ENCODE data around the gene PCDH9. TPM values are rescaled to one million over a fixed set of nuclear protein-coding genes. Genes with fewer than 3 reads are reported as not detected.

Gene PCDH9
- total and polyA plus RNA-seq, 8 donors: 0.46 to 3.8 (median 1.5) TPM

GRCh38 chr13:66581675-66582074, 648.5 kb downstream of the PCDH9 start:
- no peak for ATAC-seq
- DNase-seq: no peak
- no peak for FAIRE-seq
- H3K27me3 ChIP-seq: no peaks in the 10 kb centered on the region
- H3K36me3 ChIP-seq: no peaks in the 10 kb centered on the region
- no peak overlapping the region for H3K4me3 ChIP-seq
- no peak overlapping the region for H3K27ac ChIP-seq
- WGBS, 2 donors: 57 to 71% methylated on average over 2 of the region's 2 CpGs
- no peaks in the 10 kb centered on the region for H3K4me1 ChIP-seq
- no peak for TF ChIP-seq CTCF (IDR thresholded peaks at IDR 0.05)
- no peaks in the 10 kb centered on the region for H3K9me3 ChIP-seq
- intact Hi-C loops (cut with DNase I): no loop called here

GRCh38 chr13:66578305-66578704, 651.8 kb downstream of the PCDH9 start:
- H3K4me3 ChIP-seq: no peak overlapping the region

GRCh38 chr13:66577358-66577757, 652.8 kb downstream of the PCDH9 start:
- Histone ChIP-seq H3K36me3 (no peaks in the 10 kb centered on the region), H3K27me3 (no peaks in the 10 kb centered on the region), H3K4me3 (no peak overlapping the region), H3K9me3 (no peaks in the 10 kb centered on the region), H3K27ac (no peak overlapping the region), H3K4me1 (no peaks in the 10 kb centered on the region)
- no peak for TF ChIP-seq CTCF (IDR thresholded peaks at IDR 0.05)
- intact Hi-C loops (cut with DNase I): no loop called here
- DNase-seq (no peak), ATAC-seq (no peak), FAIRE-seq (no peak)
- WGBS, 2 donors: 68 to 73% methylated on average over 2 of the region's 2 CpGs

More at GRCh38 chr13:66578305-66578704, 651.8 kb downstream of the PCDH9 start:
- FAIRE-seq: no peak
- no peak for DNase-seq
- ATAC-seq: no peak
- Histone ChIP-seq H3K36me3 (no peaks in the 10 kb centered on the region), H3K4me1 (no peaks in the 10 kb centered on the region), H3K27ac (no peak overlapping the region), H3K9me3 (no peaks in the 10 kb centered on the region), H3K27me3 (no peaks in the 10 kb centered on the region)
- 38 to 56% methylated on average over 2 of the region's 2 CpGs for WGBS, 2 donors
- TF ChIP-seq CTCF (IDR thresholded peaks at IDR 0.05): no peak
- intact Hi-C loops (cut with DNase I): no loop called here

GRCh38 chr13:66576381-66576780, 653.8 kb downstream of the PCDH9 start:
- Histone ChIP-seq H3K27me3 (no peaks in the 10 kb centered on the region), H3K4me3 (no peak overlapping the region), H3K27ac (no peak overlapping the region), H3K9me3 (no peaks in the 10 kb centered on the region), H3K36me3 (no peaks in the 10 kb centered on the region), H3K4me1 (no peaks in the 10 kb centered on the region)
- no peak for DNase-seq
- FAIRE-seq: no peak
- WGBS, 2 donors: 37 to 43% methylated on average over 1 of the region's 1 CpG
- intact Hi-C loops (cut with DNase I): no loop called here
- no peak for ATAC-seq
- TF ChIP-seq CTCF (IDR thresholded peaks at IDR 0.05): no peak

- Histone ChIP-seq H3K9me3 (no peaks in the 10 kb centered on the region), H3K27me3 (no peaks in the 10 kb centered on the region), H3K36me3 (no peaks in the 10 kb centered on the region), H3K4me3 (no peak overlapping the region), H3K27ac (no peak overlapping the region), H3K4me1 (no peaks in the 10 kb centered on the region)
- WGBS, 2 donors: 68 to 83% methylated on average over 6 of the region's 6 CpGs
- no peak for DNase-seq
- TF ChIP-seq CTCF (IDR thresholded peaks at IDR 0.05): no peak
- FAIRE-seq: no peak
- ATAC-seq: no peak
- intact Hi-C loops (cut with DNase I): no loop called here
Observed at GRCh38 chr13:66574606-66575005, 655.5 kb downstream of the PCDH9 start.
